Activated CD4-positive, alpha-beta memory T cell treated with anti-CD3 and anti-CD28 coated beads, Interleukin-2, amount 10 ng/mL, durations not matched to agents 7 days and 5 days (primary cell): Measurements from ENCODE around the gene ANAPC10. TPM values are rescaled to one million over a fixed set of nuclear protein-coding genes. Genes with fewer than 3 reads are reported as not detected.
"Not testable (repeated sequence)": the region's sequence is repeated elsewhere in the genome, so short reads cannot be mapped to it uniquely, and the experiment has no call there.

Experiments
- CTCF ChIA-PET: fragments of 350-600 bp; sonication (Branson Sonifier 250); formaldehyde crosslinking; loops from one replicate; lab custom pipeline; 2021; ENCODE audit warnings: antibody characterized with exemption, inconsistent platforms; lab: Charles Lee
- POLR2A ChIA-PET: fragments of 350-600 bp; sonication (Branson Sonifier 250); formaldehyde crosslinking; loops from one replicate; lab custom pipeline; 2021; ENCODE audit warnings: antibody characterized with exemption; lab: Charles Lee
- DNase-seq: peaks from one replicate; pipeline ENCODE4 v3.0.0-alpha.2; 2020
- H3K27ac Mint-ChIP-seq: one replicate; pipeline ENCODE4 v1.8.0; 2021; ENCODE audit warnings: mild to moderate bottlenecking, mixed read lengths
- H3K27me3 Mint-ChIP-seq: one replicate; pipeline ENCODE4 v1.8.0; 2021; ENCODE audit warnings: mixed read lengths
- H3K36me3 Mint-ChIP-seq: one replicate; pipeline ENCODE4 v1.8.0; 2021; ENCODE audit warnings: low read depth, mixed read lengths
- H3K4me1 Mint-ChIP-seq: one replicate; pipeline ENCODE4 v1.8.0; 2021; ENCODE audit warnings: mixed read lengths
- H3K4me3 Mint-ChIP-seq: one replicate; pipeline ENCODE4 v1.8.0; 2021; ENCODE audit warnings: mild to moderate bottlenecking, mixed read lengths
- H3K9me3 Mint-ChIP-seq: one replicate; pipeline ENCODE4 v1.8.0; 2021; ENCODE audit warnings: mixed read lengths
- total RNA-seq, 2 experiments: library from RNA; stranded (reverse); gene quantifications; one replicate each; pipeline ENCODE4 v1.2.3, GENCODE V29; 2021

ANAPC10 gene
- total RNA-seq, 2 experiments from 2014 or later: 22.4 to 28.4 TPM

DNA sequence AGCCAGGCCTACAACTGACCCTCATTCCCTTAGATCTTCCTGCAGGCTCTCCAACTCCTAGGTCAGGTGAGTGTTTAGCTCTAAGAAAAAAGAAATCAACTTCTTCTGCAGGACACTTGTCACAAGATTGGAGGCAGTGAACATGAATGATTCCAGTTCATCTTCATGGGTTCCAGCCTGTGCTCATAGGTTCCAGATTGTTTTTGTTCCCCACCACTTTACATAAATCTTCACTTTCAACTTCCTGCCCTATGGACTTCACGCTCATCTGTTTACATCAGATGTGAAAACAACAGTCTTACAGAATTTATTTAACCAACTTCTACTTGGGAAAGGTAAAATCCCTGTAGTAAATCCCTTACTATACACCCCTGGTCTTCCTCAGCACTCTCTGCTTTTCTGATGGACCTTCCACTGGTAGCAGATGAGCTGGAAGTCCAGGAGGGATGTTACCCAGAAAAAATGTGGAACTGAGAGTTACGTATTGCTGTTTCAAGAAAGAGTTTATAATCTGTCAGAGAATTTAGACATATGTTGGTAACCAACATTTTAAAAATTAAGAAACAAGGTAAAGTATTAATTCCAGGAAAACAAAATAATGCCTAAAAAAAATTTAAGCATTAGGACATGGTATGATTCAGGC lies 62.4 kb downstream of the ANAPC10 start:
- ChIA-PET CTCF (no interaction called here), POLR2A (no interaction called here)
- no peak overlapping the region for H3K27ac Mint-ChIP-seq

DNA sequence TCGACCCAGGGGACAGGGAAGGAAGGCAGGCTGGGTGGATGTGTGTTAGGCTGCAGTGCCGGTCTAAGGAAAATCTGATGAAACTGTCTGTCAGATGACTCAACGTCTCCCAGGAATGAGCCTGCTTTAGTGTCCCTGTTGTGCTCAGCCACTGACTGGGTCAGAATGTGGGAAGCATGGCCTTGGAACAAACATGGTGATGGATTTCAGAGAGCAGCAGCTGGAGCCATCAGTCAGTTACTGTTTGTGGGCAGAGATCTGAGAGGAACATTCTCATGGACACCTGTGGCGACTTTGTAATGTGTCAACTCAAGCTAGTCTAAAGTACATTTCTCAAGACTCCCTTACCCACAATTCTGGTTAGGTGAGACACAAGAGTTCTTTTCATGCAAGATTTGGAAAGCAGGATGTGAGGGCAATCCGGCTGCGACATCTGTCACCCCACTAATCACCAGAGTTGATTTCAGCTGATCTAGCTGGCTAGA lies 63.2 kb downstream of the ANAPC10 start:
- Mint-ChIP-seq H3K27me3 (no peaks in the 10 kb centered on the region), H3K4me1 (no peaks in the 10 kb centered on the region), H3K27ac (no peak overlapping the region), H3K9me3 (peaks cover 14% of the 10 kb centered on the region), H3K36me3 (peaks cover 46% of the 10 kb centered on the region), H3K4me3 (no peak overlapping the region)
- no peak for DNase-seq
- POLR2A ChIA-PET: no interaction called here
- CTCF ChIA-PET: no interaction called here

More for the DNA sequence above, 62.4 kb downstream of the ANAPC10 start:
- H3K9me3 Mint-ChIP-seq: peaks cover 13% of the 10 kb centered on the region
- H3K4me1 Mint-ChIP-seq: no peaks in the 10 kb centered on the region
- H3K27me3 Mint-ChIP-seq: no peaks in the 10 kb centered on the region
- H3K4me3 Mint-ChIP-seq: no peak overlapping the region
- peaks cover 44% of the 10 kb centered on the region for H3K36me3 Mint-ChIP-seq
- DNase-seq: no peak

DNA sequence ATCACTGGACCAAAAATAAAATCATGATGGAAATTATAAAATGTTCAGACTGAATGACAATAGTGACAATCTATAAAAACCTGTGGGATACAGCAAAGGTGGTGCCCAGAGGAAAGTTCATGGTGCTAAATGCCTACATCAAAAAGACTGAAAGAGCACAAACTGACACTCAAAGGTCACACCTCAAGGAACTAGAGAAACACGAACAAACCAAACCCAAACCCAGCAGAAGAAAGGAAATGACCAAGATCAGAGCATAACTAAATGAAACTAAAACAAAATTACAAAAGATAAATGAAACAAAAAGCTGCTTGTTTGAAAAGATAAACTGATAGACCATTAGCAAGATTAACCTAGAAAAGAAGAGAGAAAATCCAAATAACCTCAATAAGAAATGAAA lies 78.7 kb downstream of the ANAPC10 start:
- H3K36me3 Mint-ChIP-seq: peaks cover 55% of the 10 kb centered on the region
- peak overlapping the region; percentile 85 for H3K27ac Mint-ChIP-seq
- no peak for DNase-seq
- peak overlapping the region; percentile 38 for H3K4me3 Mint-ChIP-seq
- H3K4me1 Mint-ChIP-seq: peaks cover 23% of the 10 kb centered on the region
- ChIA-PET CTCF (no interaction called here), POLR2A (interaction anchor here (1.6 kb wide), 1 partner anchor 79 kb away, joined by 3 read pairs; the partner anchor contains the start of genes ABCE1 and ANAPC10)
- no peaks in the 10 kb centered on the region for H3K27me3 Mint-ChIP-seq
- peaks cover 17% of the 10 kb centered on the region for H3K9me3 Mint-ChIP-seq

DNA sequence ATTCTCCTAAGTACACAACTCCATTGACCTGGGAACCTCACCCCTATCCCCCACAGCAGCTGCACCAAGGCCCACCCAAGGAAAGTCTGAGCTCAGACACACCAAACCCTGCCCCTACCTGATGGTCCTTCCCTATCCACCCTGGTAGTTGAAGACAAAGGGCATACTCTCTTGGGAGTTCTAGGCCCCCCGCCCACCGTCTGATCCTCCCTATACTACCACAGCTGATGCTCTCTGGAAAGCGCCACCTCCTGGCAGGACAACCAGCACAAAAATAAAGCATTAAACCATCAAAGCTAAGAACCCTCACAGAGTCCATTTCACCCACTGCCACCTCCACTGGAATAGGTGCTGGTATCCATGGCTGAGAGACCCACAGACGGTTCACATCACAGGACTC lies 83.6 kb downstream of the ANAPC10 start:
- H3K27me3 Mint-ChIP-seq: no peaks in the 10 kb centered on the region
- no peak overlapping the region for H3K27ac Mint-ChIP-seq
- CTCF ChIA-PET: no interaction called here
- peaks cover 13% of the 10 kb centered on the region for H3K4me1 Mint-ChIP-seq
- peaks cover 3% of the 10 kb centered on the region for H3K9me3 Mint-ChIP-seq
- POLR2A ChIA-PET: no interaction called here
- no peak for DNase-seq
- H3K36me3 Mint-ChIP-seq: peaks cover 39% of the 10 kb centered on the region
- no peak overlapping the region for H3K4me3 Mint-ChIP-seq

DNA sequence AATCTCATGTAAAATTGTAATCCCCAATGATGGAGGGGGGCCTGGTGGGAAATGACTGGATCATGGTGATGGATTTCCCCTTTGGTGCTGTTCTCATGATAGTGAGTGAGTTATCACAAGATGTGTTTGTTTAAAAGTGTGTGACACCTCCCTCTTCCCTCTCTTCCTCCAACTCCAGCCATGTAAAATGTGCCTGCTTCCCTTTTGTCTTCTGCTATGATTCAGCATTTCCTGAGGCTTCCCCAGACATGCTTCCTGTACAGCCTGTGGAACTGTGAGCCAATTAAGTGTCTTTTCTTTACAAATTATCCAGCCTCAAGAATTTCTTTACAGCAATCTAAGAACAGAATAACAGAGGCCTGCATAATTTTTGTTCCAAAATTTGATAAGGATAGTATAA lies 85.2 kb downstream of the ANAPC10 start:
- Mint-ChIP-seq H3K4me1 (peaks cover 4% of the 10 kb centered on the region), H3K4me3 (no peak overlapping the region), H3K9me3 (peaks cover 3% of the 10 kb centered on the region), H3K36me3 (peaks cover 35% of the 10 kb centered on the region), H3K27me3 (no peaks in the 10 kb centered on the region), H3K27ac (no peak overlapping the region)
- POLR2A ChIA-PET: no interaction called here
- CTCF ChIA-PET: no interaction called here
- no peak for DNase-seq

DNA sequence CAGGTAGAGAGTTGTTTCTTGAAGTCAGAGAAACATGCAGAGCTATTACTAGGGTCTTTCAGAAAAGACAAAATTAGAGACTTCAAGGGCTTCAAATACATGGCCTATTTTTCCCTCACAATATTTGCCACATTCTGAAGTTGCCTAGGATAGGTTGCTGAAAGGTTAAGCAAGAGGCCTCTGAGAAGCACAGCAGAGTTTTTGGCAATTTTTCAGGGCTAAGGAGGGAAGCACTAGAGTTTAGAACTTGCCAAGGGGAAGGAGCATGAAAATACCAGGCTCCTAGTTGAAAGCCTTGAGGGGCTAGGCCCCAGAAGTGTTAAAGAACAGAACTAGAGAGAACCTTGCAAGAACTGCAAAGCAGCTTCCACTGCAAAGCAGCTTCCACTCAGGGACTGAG lies 86.4 kb downstream of the ANAPC10 start:
- no peak for DNase-seq
- peaks cover 9% of the 10 kb centered on the region for H3K9me3 Mint-ChIP-seq
- H3K36me3 Mint-ChIP-seq: peaks cover 37% of the 10 kb centered on the region
- ChIA-PET CTCF (no interaction called here), POLR2A (no interaction called here)
- H3K4me3 Mint-ChIP-seq: no peak overlapping the region
- H3K27ac Mint-ChIP-seq: no peak overlapping the region
- H3K27me3 Mint-ChIP-seq: no peaks in the 10 kb centered on the region
- H3K4me1 Mint-ChIP-seq: peaks cover 4% of the 10 kb centered on the region

DNA sequence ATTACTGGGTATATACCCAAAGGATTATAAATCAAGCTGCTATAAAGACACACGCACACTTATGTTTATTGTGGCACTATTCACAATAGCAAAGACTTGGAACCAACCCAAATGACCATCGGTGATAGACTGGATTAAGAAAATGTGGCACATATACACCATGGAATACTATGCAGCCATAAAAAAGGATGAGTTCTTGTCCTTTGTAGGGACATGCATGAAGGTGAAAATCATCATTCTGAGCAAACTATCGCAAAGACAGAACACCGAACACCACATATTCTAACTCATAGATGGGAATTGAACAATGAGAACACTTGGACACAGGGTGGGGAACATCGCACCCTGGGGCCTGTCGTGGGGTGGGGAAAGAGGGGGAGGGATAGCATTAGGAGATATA lies 87.7 kb downstream of the ANAPC10 start:
- H3K4me1 Mint-ChIP-seq, H3K4me3 Mint-ChIP-seq, POLR2A ChIA-PET, H3K27ac Mint-ChIP-seq, H3K27me3 Mint-ChIP-seq, H3K9me3 Mint-ChIP-seq, DNase-seq, CTCF ChIA-PET: not testable (repeated sequence)
- H3K36me3 Mint-ChIP-seq: peaks cover 32% of the 10 kb centered on the region

DNA sequence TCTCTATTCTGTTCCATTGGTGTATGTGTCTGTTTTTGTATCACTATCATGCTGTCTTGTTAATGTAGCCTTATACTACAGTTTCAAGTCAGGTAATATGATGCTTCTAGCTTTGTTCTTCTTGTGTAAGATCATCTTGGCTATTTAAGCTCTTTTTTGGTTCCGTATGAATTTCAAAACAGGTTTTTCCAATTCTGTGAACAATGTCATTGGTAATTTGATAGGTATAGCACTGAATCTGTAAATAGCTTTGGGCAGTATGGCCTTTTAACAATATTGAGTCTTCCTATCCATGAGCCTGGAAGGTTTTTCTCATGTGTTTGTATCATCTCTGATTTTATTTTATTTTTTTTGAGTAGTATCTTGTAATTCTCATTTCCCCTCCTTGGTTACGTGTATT lies 94.3 kb downstream of the ANAPC10 start:
- no peak overlapping the region for H3K4me3 Mint-ChIP-seq
- H3K36me3 Mint-ChIP-seq: peaks cover 36% of the 10 kb centered on the region
- peaks cover 10% of the 10 kb centered on the region for H3K9me3 Mint-ChIP-seq
- POLR2A ChIA-PET: no interaction called here
- no peaks in the 10 kb centered on the region for H3K4me1 Mint-ChIP-seq
- H3K27me3 Mint-ChIP-seq: no peaks in the 10 kb centered on the region
- no peak for DNase-seq
- CTCF ChIA-PET: no interaction called here
- no peak overlapping the region for H3K27ac Mint-ChIP-seq

DNA sequence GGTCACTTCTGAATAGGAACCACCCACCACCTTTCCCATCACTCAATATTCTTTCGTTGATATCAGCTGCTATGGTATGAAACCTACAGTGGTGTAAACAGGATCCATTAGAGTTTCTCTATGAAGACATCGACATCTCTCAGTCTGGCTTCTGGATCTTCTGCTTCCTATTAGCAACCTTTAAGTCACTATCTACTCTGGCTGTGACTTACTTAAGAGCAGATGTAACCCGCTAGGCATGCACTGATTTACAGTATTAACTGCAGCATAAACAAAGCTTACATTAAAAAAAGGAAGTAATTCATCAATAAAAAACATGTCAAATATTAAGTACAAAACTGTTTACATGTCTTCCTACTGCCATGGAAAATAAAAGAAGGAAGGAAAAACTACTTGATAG lies 96.4 kb downstream of the ANAPC10 start:
- CTCF ChIA-PET: no interaction called here
- peaks cover 29% of the 10 kb centered on the region for H3K36me3 Mint-ChIP-seq
- no peak overlapping the region for H3K4me3 Mint-ChIP-seq
- H3K9me3 Mint-ChIP-seq: peaks cover 9% of the 10 kb centered on the region
- H3K27ac Mint-ChIP-seq: no peak overlapping the region
- no peak for DNase-seq
- POLR2A ChIA-PET: no interaction called here
- H3K27me3 Mint-ChIP-seq: no peaks in the 10 kb centered on the region
- no peaks in the 10 kb centered on the region for H3K4me1 Mint-ChIP-seq

DNA sequence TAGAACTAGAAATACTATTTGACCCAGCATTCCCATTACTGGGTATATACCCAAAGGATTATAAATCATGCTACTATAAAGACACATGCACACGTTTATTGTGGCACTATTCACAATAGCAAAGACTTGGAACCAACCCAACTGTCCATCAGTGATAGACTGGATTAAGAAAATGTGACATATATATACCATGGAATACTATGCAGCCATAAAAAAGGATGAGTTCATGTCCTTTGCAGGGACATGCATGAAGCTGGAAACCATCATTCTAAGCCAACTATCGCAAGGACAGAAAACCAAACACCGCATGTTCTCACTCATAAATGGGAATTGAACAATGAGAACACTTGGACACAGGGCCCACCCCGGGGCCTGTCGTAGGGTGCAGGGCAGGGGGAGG lies 97.3 kb downstream of the ANAPC10 start:
- POLR2A ChIA-PET, H3K27me3 Mint-ChIP-seq, H3K27ac Mint-ChIP-seq, H3K4me3 Mint-ChIP-seq, H3K4me1 Mint-ChIP-seq, CTCF ChIA-PET, DNase-seq: not testable (repeated sequence)
- peaks cover 10% of the 10 kb centered on the region for H3K9me3 Mint-ChIP-seq
- H3K36me3 Mint-ChIP-seq: peaks cover 36% of the 10 kb centered on the region

DNA sequence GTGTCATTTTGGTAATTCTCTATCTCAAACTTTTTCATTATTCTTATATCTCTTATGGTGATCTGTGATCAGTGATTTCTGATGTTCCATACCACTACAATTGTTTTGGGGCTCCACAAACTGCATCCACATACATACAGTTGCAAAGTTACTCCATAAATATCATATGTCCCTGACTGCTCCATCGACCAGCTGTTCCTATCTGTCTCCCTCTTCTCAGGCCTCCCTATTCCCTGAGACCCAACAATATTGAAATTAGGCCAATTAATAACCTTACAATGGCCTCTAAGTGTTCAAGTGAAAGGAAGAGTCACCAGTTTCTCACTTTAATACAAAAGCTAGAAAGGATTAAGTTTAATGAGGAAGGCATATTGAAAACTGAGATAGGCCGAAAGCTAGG lies 108.7 kb downstream of the ANAPC10 start:
- no peaks in the 10 kb centered on the region for H3K4me1 Mint-ChIP-seq
- peaks cover 13% of the 10 kb centered on the region for H3K36me3 Mint-ChIP-seq
- ChIA-PET POLR2A (no interaction called here), CTCF (no interaction called here)
- no peaks in the 10 kb centered on the region for H3K27me3 Mint-ChIP-seq
- no peak overlapping the region for H3K4me3 Mint-ChIP-seq
- H3K9me3 Mint-ChIP-seq: no peaks in the 10 kb centered on the region
- no peak for DNase-seq
- H3K27ac Mint-ChIP-seq: no peak overlapping the region

DNA sequence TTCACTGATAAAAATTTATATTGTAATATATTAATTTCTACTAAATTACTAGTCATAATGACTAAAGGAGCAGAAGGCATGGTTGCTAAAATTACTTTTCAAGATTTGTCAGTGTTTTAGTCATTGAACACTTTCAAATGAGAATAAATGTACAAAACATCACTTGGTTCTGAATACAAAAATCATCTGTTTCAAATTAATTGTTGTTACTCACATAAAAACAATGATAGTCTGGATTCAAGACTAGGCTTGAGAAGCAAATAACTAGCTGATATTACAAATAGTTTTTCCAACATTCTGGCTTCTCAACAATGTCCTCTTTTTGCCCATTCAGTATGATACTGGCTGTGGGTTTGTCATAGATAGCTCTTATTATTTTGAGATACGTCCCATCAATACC lies 112.5 kb downstream of the ANAPC10 start:
- CTCF ChIA-PET: interaction anchor here (0.8 kb wide), 1 partner anchor 111 kb away, joined by 3 read pairs; no protein-coding TSS in a partner anchor
- no peak overlapping the region for H3K27ac Mint-ChIP-seq
- H3K27me3 Mint-ChIP-seq: no peaks in the 10 kb centered on the region
- no peaks in the 10 kb centered on the region for H3K36me3 Mint-ChIP-seq
- no peak for DNase-seq
- H3K4me3 Mint-ChIP-seq: no peak overlapping the region
- POLR2A ChIA-PET: interaction anchor here (1.2 kb wide), 1 partner anchor 11 kb away, joined by 4 read pairs; no protein-coding TSS in a partner anchor
- peaks cover 7% of the 10 kb centered on the region for H3K9me3 Mint-ChIP-seq
- H3K4me1 Mint-ChIP-seq: no peaks in the 10 kb centered on the region

DNA sequence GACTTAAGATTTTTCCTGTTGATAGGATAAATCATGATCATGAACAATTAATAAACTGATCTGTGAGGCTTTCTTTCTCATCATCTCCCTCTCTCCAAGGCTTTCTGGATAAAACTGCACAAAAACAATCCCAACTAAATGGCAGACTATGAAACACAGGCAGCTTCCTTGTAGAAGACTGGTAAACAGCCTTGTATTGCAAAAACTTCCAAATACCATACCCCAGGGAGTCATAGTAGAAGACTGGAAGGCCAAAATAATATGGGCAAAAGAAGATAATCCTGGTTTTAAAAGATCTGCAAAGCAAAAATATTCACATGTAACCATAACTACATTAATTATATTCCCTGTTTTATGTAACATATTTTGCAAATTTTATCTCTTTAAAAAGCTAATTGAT lies 113.0 kb downstream of the ANAPC10 start:
- peaks cover 7% of the 10 kb centered on the region for H3K9me3 Mint-ChIP-seq

DNA sequence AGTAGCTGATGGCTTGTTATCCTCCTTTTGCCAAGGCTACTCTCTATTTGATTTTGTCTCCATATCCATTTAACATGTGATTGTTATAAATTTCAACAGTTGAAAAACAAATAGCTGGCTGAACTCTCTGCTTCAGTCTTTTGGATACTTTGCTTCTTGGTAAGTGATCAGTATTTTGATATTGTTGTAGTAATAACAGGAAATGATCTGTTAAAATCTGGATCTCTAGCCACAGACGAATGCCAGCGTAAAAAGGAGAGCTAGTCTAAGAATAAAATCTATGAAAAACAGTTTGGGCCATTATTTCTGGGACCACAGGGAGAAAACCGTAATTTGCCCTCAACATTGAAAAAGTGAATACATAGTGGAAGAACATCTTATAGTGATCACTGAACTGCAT lies 113.8 kb downstream of the ANAPC10 start:
- Mint-ChIP-seq H3K27ac (no peak overlapping the region), H3K4me3 (no peak overlapping the region), H3K4me1 (no peaks in the 10 kb centered on the region), H3K36me3 (no peaks in the 10 kb centered on the region), H3K27me3 (no peaks in the 10 kb centered on the region), H3K9me3 (peaks cover 7% of the 10 kb centered on the region)
- DNase-seq: no peak
- ChIA-PET POLR2A (interaction anchor here (0.8 to 1.2 kb wide), 2 partner anchors 12 to 167 kb away, joined by 3 to 4 read pairs; no protein-coding TSS in a partner anchor), CTCF (no interaction called here)

More for the DNA sequence above, 113.0 kb downstream of the ANAPC10 start:
- ChIA-PET CTCF (interaction anchor here (0.8 kb wide), 1 partner anchor 110 kb away, joined by 3 read pairs; no protein-coding TSS in a partner anchor), POLR2A (interaction anchor here (1.2 kb wide), 1 partner anchor 11 kb away, joined by 4 read pairs; no protein-coding TSS in a partner anchor)
- H3K36me3 Mint-ChIP-seq: no peaks in the 10 kb centered on the region
- no peak overlapping the region for H3K27ac Mint-ChIP-seq
- H3K4me1 Mint-ChIP-seq: no peaks in the 10 kb centered on the region
- DNase-seq: no peak
- H3K4me3 Mint-ChIP-seq: no peak overlapping the region
- no peaks in the 10 kb centered on the region for H3K27me3 Mint-ChIP-seq
